ENCODE data around the gene PLEKHA7.

DNA sequence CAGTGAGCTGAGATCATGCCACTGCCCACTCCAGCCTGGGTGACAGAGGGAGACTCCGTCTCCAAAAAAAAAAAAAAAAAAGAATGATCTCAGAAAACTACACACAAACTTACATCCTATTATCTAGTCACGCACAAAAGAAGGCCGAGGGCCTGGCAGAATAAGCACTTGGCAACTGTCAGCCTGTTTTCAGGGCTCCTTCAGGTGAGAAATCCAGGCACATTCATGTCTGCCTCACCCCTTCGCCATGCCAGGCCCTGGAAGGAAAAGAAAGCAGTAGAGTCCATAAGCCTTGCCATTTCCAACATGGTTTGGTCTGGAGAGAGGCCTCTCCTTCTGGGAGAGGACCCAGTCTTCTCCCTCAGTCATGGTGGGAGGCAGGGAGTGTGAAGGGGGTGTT is 244.8 kb downstream of the PLEKHA7 start:
- TF ChIP-seq, protein P1, sequence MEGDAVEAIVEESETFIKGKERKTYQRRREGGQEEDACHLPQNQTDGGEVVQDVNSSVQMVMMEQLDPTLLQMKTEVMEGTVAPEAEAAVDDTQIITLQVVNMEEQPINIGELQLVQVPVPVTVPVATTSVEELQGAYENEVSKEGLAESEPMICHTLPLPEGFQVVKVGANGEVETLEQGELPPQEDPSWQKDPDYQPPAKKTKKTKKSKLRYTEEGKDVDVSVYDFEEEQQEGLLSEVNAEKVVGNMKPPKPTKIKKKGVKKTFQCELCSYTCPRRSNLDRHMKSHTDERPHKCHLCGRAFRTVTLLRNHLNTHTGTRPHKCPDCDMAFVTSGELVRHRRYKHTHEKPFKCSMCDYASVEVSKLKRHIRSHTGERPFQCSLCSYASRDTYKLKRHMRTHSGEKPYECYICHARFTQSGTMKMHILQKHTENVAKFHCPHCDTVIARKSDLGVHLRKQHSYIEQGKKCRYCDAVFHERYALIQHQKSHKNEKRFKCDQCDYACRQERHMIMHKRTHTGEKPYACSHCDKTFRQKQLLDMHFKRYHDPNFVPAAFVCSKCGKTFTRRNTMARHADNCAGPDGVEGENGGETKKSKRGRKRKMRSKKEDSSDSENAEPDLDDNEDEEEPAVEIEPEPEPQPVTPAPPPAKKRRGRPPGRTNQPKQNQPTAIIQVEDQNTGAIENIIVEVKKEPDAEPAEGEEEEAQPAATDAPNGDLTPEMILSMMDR (IDR thresholded peaks at IDR 0.05 in 4 of 5, conservative IDR thresholded peaks at IDR 0.05 in 1 of 5): no peak
- no peak for TF ChIP-seq POLR2A (IDR thresholded peaks at IDR 0.05)
